Measurements from ENCODE around the gene RBL2. TPM values are rescaled to one million over a fixed set of nuclear protein-coding genes. Genes with fewer than 3 reads are reported as not detected.

RBL2 gene
- total and polyA plus RNA-seq, 2 of the 13 experiments (the other 11 are each of a cell fraction or from before 2014, with no cell fraction given): 41.2 to 60.9 TPM

DNA sequence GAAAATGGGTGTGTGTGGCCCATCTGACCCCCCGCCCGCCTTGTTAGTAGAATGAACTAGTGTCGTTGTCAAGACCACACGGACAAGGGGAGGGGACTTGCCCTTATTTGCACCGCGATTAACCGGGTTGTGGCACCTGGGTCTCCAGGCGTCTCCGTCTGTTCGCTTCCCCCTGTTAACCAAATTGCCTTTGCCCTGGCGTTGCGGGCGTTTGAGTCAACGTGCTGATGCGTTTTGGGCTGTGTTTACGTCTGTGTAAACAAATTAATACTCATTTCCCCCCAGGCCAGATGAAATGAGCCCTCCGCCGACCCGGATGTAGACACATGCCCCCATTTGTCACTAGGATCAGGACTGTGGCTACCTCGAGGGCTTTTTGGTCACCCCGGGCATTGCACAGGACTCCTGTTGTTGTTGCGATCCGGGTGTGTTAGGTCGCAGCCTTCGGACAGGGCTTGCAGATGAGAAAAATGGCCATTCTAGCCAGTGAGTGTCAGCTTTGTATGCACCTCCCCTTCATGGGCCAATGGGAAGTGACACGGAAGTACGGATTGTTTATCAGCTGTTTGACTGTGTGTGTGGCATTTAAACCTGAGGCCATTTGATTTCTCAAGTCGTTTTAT is 906 bp downstream of the RBL2 start (continued):
- TF ChIP-seq DRAP1 (CRISPR knock-in tag; IDR thresholded peaks at IDR 0.05) (peak; percentile 91), TARDBP (CRISPR knock-in tag; IDR thresholded peaks at IDR 0.05) (peak; percentile 74), TFAP4 (IDR thresholded peaks at IDR 0.05; ENCODE audit: borderline replicate concordance, low read depth) (peak; percentile 99), RFX3 (CRISPR knock-in tag; IDR thresholded peaks at IDR 0.05) (no peak), ZFP82 (CRISPR knock-in tag; IDR thresholded peaks at IDR 0.05; ENCODE audit: borderline replicate concordance) (no peak), NR2C2 (CRISPR knock-in tag; IDR thresholded peaks at IDR 0.05; ENCODE audit: borderline replicate concordance) (peak; percentile 83), ZNF75D (CRISPR knock-in tag; IDR thresholded peaks at IDR 0.05; ENCODE audit: borderline replicate concordance) (no peak), ZNF337 (CRISPR knock-in tag; IDR thresholded peaks at IDR 0.05; ENCODE audit: borderline replicate concordance, low read depth) (no peak; the same call in 1 of the 2 replicates), MIER2 (CRISPR knock-in tag; IDR thresholded peaks at IDR 0.05) (peak; percentile 17; the same call in 1 of the 2 replicates), CC2D1A (CRISPR knock-in tag; IDR thresholded peaks at IDR 0.05) (0 out of 2 replicates have a peak, but pooled peaks have one; percentile 25), ZNF121 (CRISPR knock-in tag; IDR thresholded peaks at IDR 0.05) (no peak), FOSL2 (CRISPR knock-in tag; IDR thresholded peaks at IDR 0.05) (no peak), KMT2B (CRISPR knock-in tag; IDR thresholded peaks at IDR 0.05) (no peak; the same call in 1 of the 2 replicates), PAWR (CRISPR knock-in tag; IDR thresholded peaks at IDR 0.05; ENCODE audit: borderline replicate concordance) (no peak), KDM2A (CRISPR knock-in tag; IDR thresholded peaks at IDR 0.05; ENCODE audit: borderline replicate concordance, low read depth) (no peak)
- TF ChIP-seq, protein P1, sequence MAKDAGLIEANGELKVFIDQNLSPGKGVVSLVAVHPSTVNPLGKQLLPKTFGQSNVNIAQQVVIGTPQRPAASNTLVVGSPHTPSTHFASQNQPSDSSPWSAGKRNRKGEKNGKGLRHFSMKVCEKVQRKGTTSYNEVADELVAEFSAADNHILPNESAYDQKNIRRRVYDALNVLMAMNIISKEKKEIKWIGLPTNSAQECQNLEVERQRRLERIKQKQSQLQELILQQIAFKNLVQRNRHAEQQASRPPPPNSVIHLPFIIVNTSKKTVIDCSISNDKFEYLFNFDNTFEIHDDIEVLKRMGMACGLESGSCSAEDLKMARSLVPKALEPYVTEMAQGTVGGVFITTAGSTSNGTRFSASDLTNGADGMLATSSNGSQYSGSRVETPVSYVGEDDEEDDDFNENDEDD (CRISPR knock-in tag; IDR thresholded peaks at IDR 0.05; ENCODE audit: borderline replicate concordance): no peak
- TF ChIP-seq, protein P2, sequence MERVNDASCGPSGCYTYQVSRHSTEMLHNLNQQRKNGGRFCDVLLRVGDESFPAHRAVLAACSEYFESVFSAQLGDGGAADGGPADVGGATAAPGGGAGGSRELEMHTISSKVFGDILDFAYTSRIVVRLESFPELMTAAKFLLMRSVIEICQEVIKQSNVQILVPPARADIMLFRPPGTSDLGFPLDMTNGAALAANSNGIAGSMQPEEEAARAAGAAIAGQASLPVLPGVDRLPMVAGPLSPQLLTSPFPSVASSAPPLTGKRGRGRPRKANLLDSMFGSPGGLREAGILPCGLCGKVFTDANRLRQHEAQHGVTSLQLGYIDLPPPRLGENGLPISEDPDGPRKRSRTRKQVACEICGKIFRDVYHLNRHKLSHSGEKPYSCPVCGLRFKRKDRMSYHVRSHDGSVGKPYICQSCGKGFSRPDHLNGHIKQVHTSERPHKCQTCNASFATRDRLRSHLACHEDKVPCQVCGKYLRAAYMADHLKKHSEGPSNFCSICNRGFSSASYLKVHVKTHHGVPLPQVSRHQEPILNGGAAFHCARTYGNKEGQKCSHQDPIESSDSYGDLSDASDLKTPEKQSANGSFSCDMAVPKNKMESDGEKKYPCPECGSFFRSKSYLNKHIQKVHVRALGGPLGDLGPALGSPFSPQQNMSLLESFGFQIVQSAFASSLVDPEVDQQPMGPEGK (CRISPR knock-in tag; IDR thresholded peaks at IDR 0.05): no peak; the same call in none of the 2 replicates
- TF ChIP-seq, protein P3, sequence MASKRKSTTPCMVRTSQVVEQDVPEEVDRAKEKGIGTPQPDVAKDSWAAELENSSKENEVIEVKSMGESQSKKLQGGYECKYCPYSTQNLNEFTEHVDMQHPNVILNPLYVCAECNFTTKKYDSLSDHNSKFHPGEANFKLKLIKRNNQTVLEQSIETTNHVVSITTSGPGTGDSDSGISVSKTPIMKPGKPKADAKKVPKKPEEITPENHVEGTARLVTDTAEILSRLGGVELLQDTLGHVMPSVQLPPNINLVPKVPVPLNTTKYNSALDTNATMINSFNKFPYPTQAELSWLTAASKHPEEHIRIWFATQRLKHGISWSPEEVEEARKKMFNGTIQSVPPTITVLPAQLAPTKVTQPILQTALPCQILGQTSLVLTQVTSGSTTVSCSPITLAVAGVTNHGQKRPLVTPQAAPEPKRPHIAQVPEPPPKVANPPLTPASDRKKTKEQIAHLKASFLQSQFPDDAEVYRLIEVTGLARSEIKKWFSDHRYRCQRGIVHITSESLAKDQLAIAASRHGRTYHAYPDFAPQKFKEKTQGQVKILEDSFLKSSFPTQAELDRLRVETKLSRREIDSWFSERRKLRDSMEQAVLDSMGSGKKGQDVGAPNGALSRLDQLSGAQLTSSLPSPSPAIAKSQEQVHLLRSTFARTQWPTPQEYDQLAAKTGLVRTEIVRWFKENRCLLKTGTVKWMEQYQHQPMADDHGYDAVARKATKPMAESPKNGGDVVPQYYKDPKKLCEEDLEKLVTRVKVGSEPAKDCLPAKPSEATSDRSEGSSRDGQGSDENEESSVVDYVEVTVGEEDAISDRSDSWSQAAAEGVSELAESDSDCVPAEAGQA (IDR thresholded peaks at IDR 0.05; ENCODE audit: low read depth): peak; percentile 46; the same call in 1 of the 2 replicates
- TF ChIP-seq, protein P3 (CRISPR knock-in tag; IDR thresholded peaks at IDR 0.05; ENCODE audit: borderline replicate concordance): no peak

All from HepG2 (cell line).